ENCODE results near the gene SSH2.
"Not testable (repeated sequence)": the region's sequence is repeated elsewhere in the genome, so short reads cannot be mapped to it uniquely, and the experiment has no call there.

The SSH2 gene

GRCh38 chr17:29927546-29927945 is 2.5 kb downstream of the SSH2 start:
- DNase-seq, result no peak

- no peak for DNase-seq
These were observed 5.2 kb downstream of the SSH2 start for GRCh38 chr17:29924786-29925185.

GRCh38 chr17:29918922-29919856 is 10.8 kb downstream of the SSH2 start:
- no peak for DNase-seq

GRCh38 chr17:29918016-29918415 is 12.0 kb downstream of the SSH2 start:
- DNase-seq, result no peak

- DNase-seq, result no peak
These were observed 15.1 kb downstream of the SSH2 start for GRCh38 chr17:29914819-29915537.

GRCh38 chr17:29911641-29912177 is 18.3 kb downstream of the SSH2 start:
- DNase-seq, result no peak

- no peak for DNase-seq
These were observed 20.6 kb downstream of the SSH2 start for GRCh38 chr17:29909236-29910003.

GRCh38 chr17:29906969-29907368 is 23.1 kb downstream of the SSH2 start:
- no peak for DNase-seq

GRCh38 chr17:29905879-29906167 is 24.2 kb downstream of the SSH2 start:
- no peak for DNase-seq

GRCh38 chr17:29905086-29905878 is 24.7 kb downstream of the SSH2 start:
- DNase-seq, result no peak

GRCh38 chr17:29903471-29903870 is 26.6 kb downstream of the SSH2 start:
- DNase-seq, result no peak

GRCh38 chr17:29897136-29897535 is 32.9 kb downstream of the SSH2 start:
- not testable (repeated sequence) for DNase-seq

GRCh38 chr17:29892201-29892600 is 37.8 kb downstream of the SSH2 start:
- DNase-seq, result no peak

- no peak for DNase-seq
These were observed 38.9 kb downstream of the SSH2 start for GRCh38 chr17:29891131-29891530.

- no peak for DNase-seq
These were observed 44.9 kb downstream of the SSH2 start for GRCh38 chr17:29885031-29885640.

GRCh38 chr17:29883497-29883896 is 46.5 kb downstream of the SSH2 start:
- DNase-seq, result no peak

- DNase-seq, result no peak
These were observed 48.8 kb downstream of the SSH2 start for GRCh38 chr17:29881256-29881655.

GRCh38 chr17:29880031-29880430 is 50.0 kb downstream of the SSH2 start:
- DNase-seq, result no peak

- no peak for DNase-seq
These were observed 55.0 kb downstream of the SSH2 start for GRCh38 chr17:29874931-29875596.

- not testable (repeated sequence) for DNase-seq
These were observed 55.7 kb downstream of the SSH2 start for GRCh38 chr17:29874358-29874757.

- DNase-seq, result no peak
These were observed 56.6 kb downstream of the SSH2 start for GRCh38 chr17:29873476-29873875.

Measured in NCI-H748 treated with DMSO at 0.1 percent for 48 hours (cell line).